Measurements from ENCODE around the gene CNNM2. TPM values are rescaled to one million over a fixed set of nuclear protein-coding genes. Genes with fewer than 3 reads are reported as not detected.
A peak's percentile ranks its signal among the peaks of the same experiment; 100 is the strongest.
"Not testable (repeated sequence)": the region's sequence is repeated elsewhere in the genome, so short reads cannot be mapped to it uniquely, and the experiment has no call there.

The CNNM2 gene
- total RNA-seq, 1 donor from 2014 or later: 1.2 TPM

- no peak for DNase-seq (ENCODE audit: low read depth in 2 of 2)
These were observed 122.3 kb downstream of the CNNM2 start for GRCh38 chr10:103040418-103040817.

GRCh38 chr10:103041391-103041790 is 123.3 kb downstream of the CNNM2 start:
- no peak for DNase-seq (ENCODE audit: low read depth in 2 of 2)

GRCh38 chr10:103042129-103042528 is 124.0 kb downstream of the CNNM2 start:
- DNase-seq (ENCODE audit: low read depth in 2 of 2): no peak

- no peak for DNase-seq (ENCODE audit: low read depth in 2 of 2)
These were observed 124.8 kb downstream of the CNNM2 start for GRCh38 chr10:103042908-103043307.

GRCh38 chr10:103044942-103045489 is 126.9 kb downstream of the CNNM2 start:
- DNase-seq (ENCODE audit: low read depth in 2 of 2): no peak

GRCh38 chr10:103045961-103046360 is 127.9 kb downstream of the CNNM2 start:
- no peak for DNase-seq (ENCODE audit: low read depth in 2 of 2)

GRCh38 chr10:103047381-103047780 is 129.3 kb downstream of the CNNM2 start:
- no peak for DNase-seq (ENCODE audit: low read depth in 2 of 2)

- DNase-seq (ENCODE audit: low read depth in 2 of 2): no peak
These were observed 131.1 kb downstream of the CNNM2 start for GRCh38 chr10:103049237-103049636.

GRCh38 chr10:103053659-103054581 is 135.8 kb downstream of the CNNM2 start:
- DNase-seq (ENCODE audit: low read depth in 2 of 2): peak; percentile 18 to 68

- no peak for DNase-seq (ENCODE audit: low read depth in 2 of 2)
These were observed 136.5 kb downstream of the CNNM2 start for GRCh38 chr10:103054621-103055020.

- DNase-seq (ENCODE audit: low read depth in 2 of 2): no peak
These were observed 137.0 kb downstream of the CNNM2 start for GRCh38 chr10:103055105-103055504.

- DNase-seq (ENCODE audit: low read depth in 2 of 2): no peak
These were observed 139.9 kb downstream of the CNNM2 start for GRCh38 chr10:103058034-103058433.

GRCh38 chr10:103060575-103060974 is 142.5 kb downstream of the CNNM2 start:
- no peak for DNase-seq (ENCODE audit: low read depth in 2 of 2)

GRCh38 chr10:103062854-103063590 is 144.9 kb downstream of the CNNM2 start:
- peak in 1 of 2 donors; percentile 11 for DNase-seq (ENCODE audit: low read depth in 2 of 2)

- DNase-seq (ENCODE audit: low read depth in 2 of 2): no peak
These were observed 146.9 kb downstream of the CNNM2 start for GRCh38 chr10:103064956-103065355.

- DNase-seq (ENCODE audit: low read depth in 2 of 2): no peak
These were observed 148.3 kb downstream of the CNNM2 start for GRCh38 chr10:103066141-103067098.

GRCh38 chr10:103067099-103067477 is 149.0 kb downstream of the CNNM2 start:
- DNase-seq (ENCODE audit: low read depth in 2 of 2): not testable (repeated sequence)

- DNase-seq (ENCODE audit: low read depth in 2 of 2): no peak
These were observed 149.4 kb downstream of the CNNM2 start for GRCh38 chr10:103067484-103067883.

- no peak for DNase-seq (ENCODE audit: low read depth in 2 of 2)
These were observed 149.9 kb downstream of the CNNM2 start for GRCh38 chr10:103067956-103068355.

GRCh38 chr10:103069453-103070331 is 151.6 kb downstream of the CNNM2 start:
- peak; percentile 40 to 63 for DNase-seq (ENCODE audit: low read depth in 2 of 2)

Measured in dermis microvascular lymphatic vessel endothelial cell (primary cell).